Dedifferentiated amniotic fluid mesenchymal stem cell (primary cell): ENCODE measurements around the gene NEUROD1.

Source experiments
- DNase-seq: peaks from one replicate; pipeline ENCODE4 v3.0.0-alpha.2; 2016; ENCODE audit errors: extremely low spot score

Gene NEUROD1

DNA sequence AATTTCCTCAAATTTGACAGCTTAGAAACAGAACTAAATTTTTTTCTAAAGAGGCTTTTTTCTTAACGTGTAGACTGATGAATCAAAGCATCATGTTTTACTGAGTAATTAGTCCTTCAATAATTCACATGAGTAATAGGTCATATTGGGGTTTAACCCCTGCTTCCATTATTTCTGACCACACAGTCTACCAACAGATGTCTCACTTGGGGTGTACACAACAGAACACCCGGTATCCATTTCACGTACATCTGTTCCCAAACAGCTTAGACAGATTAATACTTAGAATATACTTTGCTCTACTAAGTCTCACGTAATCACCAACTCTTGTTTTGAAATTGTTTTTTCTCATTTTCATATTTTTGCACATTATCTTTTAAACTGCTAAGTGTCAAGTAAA lies 38.2 kb downstream of the NEUROD1 start:
- no peak for DNase-seq

DNA sequence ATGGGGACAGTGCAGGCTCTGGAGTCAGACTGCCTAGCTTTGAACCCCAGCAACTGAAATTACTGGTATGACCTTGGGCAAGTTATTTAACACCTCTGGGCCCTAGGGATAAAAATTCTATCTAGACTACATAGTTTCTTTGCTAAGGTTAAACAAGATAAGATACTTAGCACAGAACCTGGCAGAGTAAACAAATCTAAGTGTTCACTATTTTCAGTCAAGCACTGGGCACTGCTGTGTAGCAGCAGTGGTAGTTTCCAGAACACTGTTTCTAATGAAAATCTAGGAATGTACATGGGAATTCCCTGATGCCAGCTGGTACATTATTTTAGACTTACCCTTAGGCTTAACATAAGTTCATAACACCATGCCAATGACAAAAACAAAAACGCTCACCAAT lies 40.6 kb downstream of the NEUROD1 start:
- no peak for DNase-seq

DNA sequence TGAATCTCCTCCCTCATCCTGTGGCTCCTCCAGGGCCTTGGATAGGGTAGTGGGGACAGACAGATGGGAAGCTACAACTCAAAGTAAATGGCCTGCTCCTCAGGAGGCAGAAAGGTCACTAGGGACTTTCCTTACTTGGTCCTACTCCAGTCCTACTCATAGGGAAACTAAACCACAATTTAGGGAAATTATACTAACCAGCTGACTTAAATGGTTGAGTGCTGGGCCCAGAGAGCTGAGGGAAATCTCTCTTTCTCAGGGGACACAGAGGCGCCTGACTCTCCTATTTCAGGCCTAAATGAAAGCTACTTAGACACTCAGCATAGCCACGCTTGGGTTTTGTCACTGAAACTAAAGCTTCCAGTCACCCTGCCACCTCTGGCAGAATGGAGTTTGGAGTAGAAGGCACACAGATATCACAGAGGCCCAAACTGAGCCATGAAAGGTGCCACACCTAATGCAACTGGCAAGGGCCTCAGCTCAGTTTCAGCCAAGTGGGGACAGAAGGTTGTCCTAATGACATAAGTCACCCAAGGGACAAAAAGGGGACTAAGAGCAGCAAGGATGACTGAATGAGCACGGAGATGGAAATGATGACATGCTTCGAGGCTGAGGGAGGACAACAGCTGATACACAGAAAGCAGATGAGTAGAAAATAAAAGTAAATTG lies 47.5 kb downstream of the NEUROD1 start:
- no peak for DNase-seq

DNA sequence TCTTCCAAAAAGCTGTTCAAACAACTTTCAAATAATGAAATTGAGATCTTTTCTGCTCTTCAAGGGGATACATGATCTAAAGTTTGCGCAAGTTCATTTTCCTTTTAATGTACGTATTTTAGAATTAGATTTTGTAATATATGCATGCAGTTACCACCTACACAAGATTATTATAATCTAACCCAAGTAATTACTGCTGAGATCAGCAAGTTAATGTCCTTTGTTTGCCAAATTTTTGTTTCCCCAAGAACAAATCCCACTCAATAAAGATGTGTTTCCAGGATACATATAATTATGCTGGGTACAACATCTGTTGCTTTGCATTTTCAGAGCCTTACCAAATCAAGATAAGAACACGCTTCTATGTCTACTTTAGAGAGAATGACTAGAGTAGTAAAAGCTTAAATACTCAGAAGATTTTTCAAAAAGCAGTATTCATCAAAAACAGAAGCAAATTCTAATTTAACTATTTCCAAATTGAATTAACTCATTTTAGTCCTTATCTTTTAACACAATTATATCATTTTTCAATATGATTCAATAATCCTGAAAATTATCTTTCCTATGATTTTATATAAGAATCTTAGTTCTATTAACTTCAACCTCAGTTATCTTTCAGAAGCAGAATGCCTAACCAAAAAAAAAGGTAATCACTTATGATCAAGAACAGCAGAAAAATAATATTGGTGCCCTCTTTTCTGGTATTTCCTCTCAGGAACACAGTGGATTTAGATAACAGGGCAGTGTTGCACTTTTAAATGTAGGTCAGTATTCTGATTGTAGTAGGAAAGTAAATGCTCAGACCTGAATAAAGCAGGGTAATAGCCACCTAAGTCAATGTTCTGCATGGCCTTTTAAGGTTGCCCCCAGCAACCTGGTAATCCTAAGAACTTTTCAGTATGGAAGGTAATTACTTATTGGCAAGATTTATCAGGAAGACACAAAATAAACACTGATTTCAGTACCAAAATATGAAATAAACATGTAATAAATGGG lies 51.4 kb downstream of the NEUROD1 start:
- DNase-seq = no peak

DNA sequence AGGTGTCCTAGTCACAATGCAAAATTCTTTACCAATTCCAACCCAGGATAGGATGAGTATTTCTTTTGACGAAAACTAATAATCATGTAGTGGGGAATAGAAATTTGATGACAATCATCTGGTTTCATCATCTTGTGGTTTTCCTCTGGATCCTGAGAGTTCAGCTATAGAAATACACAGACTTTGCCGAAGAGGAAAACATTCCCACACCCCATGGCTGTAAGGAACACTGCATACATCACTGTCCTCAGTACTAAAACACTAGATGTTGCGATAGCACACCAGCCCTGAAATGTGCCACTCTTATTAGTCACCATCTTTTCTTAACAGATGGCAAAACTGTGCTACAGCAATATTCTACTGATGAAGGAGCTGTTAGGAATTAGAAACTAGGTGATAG lies 52.8 kb downstream of the NEUROD1 start:
- DNase-seq = peak; percentile 28

DNA sequence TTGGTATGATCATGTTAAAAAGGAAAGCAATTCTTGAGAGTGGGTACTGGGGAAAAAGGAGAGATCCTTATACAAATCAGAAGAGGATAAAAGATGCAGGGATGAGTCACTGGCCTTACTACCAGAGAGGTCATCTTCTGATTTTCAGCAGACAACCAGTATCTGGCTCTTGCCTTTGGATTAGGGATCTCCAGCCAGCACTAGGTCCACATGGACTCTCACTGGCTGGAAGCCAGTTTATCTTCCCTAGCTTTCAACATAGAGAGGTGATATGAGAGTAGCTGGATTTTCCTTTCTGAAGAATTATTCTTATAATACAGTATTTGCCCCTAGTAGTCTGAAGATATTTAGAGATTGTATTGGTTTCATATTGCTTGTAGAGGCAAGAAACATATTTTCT lies 53.6 kb downstream of the NEUROD1 start:
- no peak for DNase-seq
